NCI-H2196 (cell line): ENCODE results near the gene RWDD3.

Source experiments
- DNase-seq: peaks from one replicate; lab custom pipeline; 2025; ENCODE audit not compliant: unreplicated experiment; lab: John Stamatoyannopoulos, UW

RWDD3 gene

GRCh38 chr1:95233737-95234500, at the start of gene RWDD3:
Gene RWDD3, plus strand, starts transcription at chr1:95234210. Its CDS starts 21 bp downstream, at chr1:95234231.
- DNase-seq, result peak; percentile 91

GRCh38 chr1:95186149-95186548, 47.9 kb upstream of the RWDD3 start:
- DNase-seq, result no peak

GRCh38 chr1:95193591-95193990, 40.4 kb upstream of the RWDD3 start:
- no peak for DNase-seq

DNA sequence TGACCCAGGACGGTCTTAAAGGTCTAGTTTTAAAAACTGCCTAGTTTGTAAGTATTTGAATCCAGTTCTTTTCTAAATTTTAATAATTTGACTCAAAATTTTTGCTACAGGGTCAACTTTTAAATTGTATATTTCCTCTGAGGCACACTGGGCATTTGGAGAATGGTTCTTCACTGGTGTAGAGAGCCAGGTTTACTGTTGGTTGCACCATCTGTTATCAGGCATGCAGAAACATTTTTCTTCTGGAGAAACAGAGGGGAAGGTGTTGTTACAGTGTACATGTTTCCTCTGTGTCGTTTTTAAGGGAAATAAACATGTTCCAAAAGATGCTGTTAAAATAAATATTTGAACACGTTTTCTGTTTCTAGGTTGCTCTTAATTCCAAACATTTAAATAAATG, 39.0 kb upstream of the RWDD3 start:
- no peak for DNase-seq

DNA sequence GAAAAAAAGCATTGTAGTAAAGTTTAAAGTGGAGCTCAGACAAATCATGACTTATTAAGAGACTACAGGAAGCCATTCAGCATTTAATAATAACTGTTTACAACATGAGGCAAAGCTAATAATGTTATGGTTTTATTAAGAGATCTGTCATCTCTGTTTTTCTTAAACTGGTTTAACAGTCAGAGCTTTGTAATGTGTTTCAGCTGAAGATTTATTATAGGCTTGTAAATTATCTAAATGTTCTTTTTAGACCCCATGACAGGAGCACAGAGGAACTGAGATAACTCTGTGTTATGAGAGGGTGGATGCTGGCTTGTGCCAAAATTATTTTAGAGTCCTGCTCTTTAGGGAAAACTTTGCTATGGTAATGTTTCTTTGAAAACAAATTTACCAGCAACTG, 38.0 kb upstream of the RWDD3 start:
- no peak for DNase-seq

GRCh38 chr1:95197616-95198252, 36.3 kb upstream of the RWDD3 start:
- DNase-seq, result peak; percentile 37

GRCh38 chr1:95201905-95202304, 32.1 kb upstream of the RWDD3 start:
- DNase-seq, result no peak

DNA sequence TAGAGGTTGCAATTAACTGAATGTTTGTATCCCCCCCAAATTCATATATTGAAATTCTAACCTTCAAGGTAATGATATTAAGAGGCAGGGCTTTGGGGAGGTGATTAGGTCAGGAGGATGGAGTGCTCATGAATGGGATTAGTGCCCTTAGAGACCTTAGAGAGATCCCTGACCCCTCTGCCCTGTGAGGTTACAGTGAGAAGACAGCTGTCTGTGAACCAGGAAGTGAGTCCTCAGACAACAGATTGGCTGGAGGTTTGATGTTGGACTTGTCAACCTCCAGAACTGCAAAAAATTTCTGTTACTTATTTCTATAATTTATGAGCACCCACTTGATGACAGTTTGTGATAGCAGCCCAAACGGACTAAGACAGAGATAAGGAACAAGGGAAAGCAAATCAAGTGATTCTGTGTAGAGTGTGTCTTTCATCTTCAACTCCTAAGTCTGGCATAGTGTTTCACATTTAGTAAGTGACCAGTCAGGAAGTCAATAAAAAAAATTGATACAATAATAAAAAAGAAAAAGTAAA, 30.0 kb upstream of the RWDD3 start:
- no peak for DNase-seq

DNA sequence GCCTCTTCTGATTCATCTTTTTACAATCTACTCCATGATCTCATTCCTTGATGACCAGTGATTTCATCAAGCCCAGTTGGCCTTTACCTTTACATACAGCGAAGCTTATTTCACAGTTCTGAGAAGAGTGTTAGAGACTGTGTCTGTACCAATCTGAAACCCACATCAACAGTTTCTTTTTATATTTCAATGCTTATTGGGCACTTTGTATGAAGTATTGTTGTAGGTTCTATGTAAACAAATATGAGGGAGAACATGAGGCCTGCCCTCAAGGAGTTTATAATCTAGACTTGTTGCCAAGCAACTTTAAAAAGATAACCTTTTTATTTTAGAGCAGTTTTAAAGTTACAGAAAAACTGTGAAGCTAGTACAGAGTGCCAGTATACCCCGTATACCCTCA, 27.5 kb upstream of the RWDD3 start:
- no peak for DNase-seq

- peak; percentile 18 for DNase-seq
These were observed 26.6 kb upstream of the RWDD3 start for GRCh38 chr1:95207223-95207935.

DNA sequence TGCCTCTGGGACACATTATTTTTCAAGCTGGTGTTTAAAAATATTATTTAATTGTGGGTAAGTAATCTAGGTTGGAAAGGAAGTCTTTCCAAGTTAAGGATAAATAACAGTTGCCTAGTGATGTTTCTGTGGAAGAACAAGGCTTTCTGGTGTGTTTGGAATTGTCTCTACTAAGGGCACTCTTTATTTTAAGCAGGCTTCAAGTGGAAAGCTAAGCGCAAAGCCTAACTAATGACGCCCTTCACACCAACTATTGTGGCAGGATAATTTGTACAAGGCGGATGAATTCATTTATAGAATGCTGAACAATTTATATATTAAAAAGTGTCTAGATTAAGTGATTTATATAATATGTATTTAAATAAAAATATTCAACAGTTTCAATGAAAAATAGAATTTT, 25.1 kb upstream of the RWDD3 start:
- no peak for DNase-seq

DNA sequence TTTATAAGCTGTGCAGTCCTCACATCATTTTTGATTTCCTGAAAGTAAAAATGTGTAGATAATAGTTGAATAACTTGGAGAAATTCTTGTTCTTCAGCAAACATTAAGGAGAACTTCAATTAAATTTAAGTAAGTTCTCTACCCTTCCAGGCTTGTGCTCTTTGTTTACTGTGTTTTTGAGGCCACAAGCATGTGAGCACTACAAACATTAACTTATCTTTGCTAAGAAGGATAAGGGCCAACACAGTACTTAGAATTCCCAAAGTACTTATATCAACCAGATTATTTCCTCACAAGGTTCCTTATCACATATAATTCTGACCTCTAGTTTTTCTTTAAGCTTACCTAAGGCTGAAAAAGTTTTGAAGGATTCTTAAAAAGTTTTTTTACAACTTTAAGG, 24.7 kb upstream of the RWDD3 start:
- no peak for DNase-seq

- no peak for DNase-seq
These were observed 17.6 kb upstream of the RWDD3 start for GRCh38 chr1:95216292-95216990.

GRCh38 chr1:95217371-95217770, 16.6 kb upstream of the RWDD3 start:
- DNase-seq, result no peak

DNA sequence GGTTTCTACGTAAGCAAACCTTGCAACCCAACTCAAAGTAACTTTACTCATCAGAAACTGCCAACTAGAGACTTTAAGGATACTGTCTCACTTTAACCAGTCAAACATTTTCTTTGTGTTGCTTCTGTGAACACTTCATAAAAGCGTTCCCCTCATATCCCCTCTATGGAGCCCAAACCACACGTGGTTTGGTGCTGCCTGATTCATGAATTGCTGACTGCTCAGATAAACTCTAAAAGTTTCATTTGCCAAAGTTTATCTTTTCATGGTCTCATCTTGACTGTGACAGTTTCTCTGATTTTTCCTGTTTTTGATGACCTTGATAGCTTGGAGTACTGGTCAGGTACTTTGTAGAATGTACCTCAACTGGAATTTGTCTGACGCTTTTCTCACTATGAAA, 14.6 kb upstream of the RWDD3 start:
- DNase-seq, result no peak

DNA sequence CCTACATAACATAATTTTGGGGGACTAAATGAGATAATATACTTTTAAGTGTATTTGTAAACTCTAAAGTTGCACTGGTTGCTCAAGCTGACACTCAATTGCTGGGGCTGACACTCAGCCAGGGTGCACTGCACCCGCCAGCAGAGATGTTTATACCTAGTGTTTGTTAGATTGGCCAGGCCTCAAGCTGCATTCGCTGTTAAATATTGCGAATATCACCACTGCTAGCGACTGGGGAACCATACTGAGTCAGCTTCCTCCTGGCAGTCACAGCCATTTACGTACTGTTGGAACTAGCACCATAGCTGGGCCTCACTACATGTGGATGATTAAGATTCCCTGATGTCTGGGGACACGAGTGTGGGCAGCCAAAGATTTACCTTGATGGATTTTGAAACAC, 12.7 kb upstream of the RWDD3 start:
- DNase-seq, result no peak

DNA sequence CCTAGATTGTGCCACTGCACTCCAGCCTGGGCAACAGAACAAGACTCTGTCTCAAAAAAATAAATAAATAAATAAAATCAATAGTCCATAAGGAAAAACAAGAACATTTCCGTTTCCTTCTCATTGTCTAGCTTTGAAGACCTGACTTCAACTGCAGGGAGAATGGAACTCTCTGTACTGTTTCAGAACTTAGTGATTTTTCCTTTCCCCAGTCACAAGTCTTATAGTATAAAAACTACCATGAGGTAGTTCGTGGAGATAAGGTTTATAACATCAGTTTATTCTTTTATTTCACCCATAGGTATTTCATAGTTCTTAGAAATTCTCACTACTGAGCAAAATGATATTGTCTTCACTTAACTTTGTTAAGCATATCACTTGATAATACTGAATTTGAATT, 11.4 kb upstream of the RWDD3 start:
- DNase-seq, result no peak

DNA sequence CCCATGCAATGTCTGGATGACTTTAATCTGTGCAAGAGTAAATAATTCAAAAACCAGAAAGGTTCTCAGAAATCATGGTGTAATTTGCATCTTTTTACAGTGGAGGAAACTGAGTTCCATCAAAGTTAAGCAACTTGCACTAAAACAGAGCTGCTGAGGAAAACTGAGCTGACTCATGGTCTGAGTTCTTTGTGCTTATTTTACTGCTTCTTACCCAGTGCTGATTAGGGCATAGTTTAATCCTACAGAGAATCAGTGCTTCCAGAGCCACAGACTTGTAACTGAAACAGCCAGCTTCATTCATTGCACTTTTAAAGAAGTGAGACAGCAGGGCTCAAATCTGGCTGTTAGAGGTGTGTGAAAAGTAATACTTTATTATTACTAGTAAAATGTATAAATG, 10.9 kb upstream of the RWDD3 start:
- no peak for DNase-seq

DNA sequence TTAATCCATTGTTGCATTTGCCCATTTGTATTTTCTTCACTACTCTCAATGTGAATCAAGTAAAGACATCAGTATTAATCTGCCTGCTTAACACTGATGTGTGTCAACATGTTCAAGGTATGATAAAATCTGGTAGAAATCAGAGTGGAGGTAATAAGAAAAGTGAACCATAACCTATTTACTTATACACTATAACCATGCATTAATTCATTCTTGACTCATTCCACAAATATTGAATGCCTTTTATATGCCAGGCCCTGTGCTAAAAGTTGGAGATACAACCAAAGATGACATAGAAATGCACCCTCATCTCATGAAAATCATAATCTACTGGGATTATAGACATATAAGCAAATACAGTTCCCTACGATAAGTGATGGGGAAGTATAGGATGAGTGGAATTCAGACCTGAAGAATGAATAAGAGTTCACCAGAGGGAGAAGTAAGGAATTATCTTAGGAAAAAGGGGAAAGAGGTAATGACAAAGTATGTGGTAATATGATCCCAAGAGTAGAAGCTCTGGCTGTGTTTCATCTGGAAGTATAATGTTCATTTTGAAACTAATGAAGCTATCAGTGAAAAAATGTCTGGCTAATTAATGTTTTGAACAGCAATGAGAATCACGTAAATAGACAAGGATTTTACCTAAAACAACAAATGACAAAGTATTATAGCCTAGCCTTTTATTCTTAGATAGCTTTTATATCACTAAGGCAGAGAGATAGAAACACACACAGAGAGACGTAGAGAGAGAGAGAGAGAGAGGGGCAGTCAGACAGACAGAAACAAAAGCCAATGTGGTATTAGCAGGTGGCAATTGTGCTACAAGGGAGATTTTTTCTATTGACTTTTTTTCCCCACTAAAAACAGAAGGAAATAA, 7.0 kb upstream of the RWDD3 start:
- no peak for DNase-seq

GRCh38 chr1:95229037-95229436, 5.0 kb upstream of the RWDD3 start:
- DNase-seq, result no peak
